RPMI7951 (cell line): ENCODE measurements around the gene ACAD11. TPM values are rescaled to one million over a fixed set of nuclear protein-coding genes. Genes with fewer than 3 reads are reported as not detected.

Experiments
- DNase-seq: peaks from one replicate; pipeline ENCODE4 v3.0.0-alpha.2; 2012; ENCODE audit warnings: low read depth
- total RNA-seq: library from RNA; depleted of rRNA; stranded (reverse); fragments of >200 nt; shearing (Covaris generic); gene quantifications from 2 replicates; pipeline ENCODE4 v1.2.3, GENCODE V29; 2014; rRNA removed

Gene ACAD11
- total RNA-seq, 1 experiment from 2014 or later = 18.4 TPM

- DNase-seq = no peak
These were observed 150.5 kb downstream of the ACAD11 start for GRCh38 chr3:132509096-132509495.

Other genes with a start within 250 kb of the ACAD11 start
- 45.9 and 50.0 TPM in 2 replicates for gene DNAJC13, start 242.3 kb downstream of the ACAD11 start, total RNA-seq
- gene ACKR4, start 62.5 kb downstream of the ACAD11 start, total RNA-seq = 0.98 and 2.6 TPM in 2 replicates
- 40.6 and 46.3 TPM in 2 replicates for gene UBA5, start 520 bp upstream of the ACAD11 start, total RNA-seq
- 18.1 and 21.4 TPM in 2 replicates for gene NPHP3, start 62.6 kb upstream of the ACAD11 start, total RNA-seq